ENCODE data around the gene BRD7. TPM values are rescaled to one million over a fixed set of nuclear protein-coding genes. Genes with fewer than 3 reads are reported as not detected.

The BRD7 gene
- total and polyA plus RNA-seq, 2 of the 4 experiments (the other 2 are of a cell fraction), result 24.8 to 29.9 TPM

DNA sequence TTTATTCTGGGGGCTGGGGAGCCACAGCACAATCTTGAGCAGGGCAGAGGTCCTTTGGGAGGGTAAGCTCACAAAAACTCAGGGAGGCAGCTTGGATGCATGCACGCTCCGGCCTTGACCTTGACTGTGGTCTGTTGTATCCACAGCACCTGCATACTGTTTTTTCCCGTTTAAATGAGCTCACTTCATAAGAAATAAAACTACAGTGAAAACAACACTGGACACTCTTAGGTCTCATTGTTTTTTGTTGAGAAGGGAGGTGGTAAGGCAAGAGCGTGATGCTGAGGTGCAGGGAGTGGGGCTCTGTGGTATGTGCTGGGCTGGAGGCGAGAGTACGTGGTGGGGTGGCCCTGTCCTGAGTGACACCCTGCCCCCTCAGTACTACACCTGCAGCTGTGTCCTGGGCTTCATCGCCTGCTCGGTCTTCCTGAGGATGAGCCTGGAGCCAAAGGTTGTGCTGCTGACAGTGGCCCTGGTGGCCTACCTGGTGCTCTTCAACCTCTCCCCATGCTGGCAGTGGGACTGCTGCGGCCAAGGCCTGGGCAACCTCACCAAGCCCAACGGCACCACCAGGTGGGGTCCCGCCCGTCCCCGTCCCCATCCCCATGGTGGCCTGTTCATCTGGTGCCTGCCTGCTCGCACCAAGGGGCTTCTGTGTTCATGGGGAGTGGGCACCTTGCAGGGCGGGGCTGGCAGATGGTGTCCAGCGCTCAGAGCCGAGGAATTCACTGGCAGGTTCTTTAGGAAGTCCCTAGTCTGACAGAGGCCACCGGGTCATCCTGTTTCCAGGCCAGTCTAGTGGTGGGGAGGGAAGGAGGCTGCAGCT is 58.3 kb downstream of the BRD7 start:
- H2BK120ac ChIP-seq (ENCODE audit: low read depth, low read length), result no peak overlapping the region
- no peak overlapping the region for H4K8ac ChIP-seq (ENCODE audit: low read depth in 2 of 2, low read length in 2 of 2)
- ChIA-PET POLR2A (ENCODE audit: unreplicated experiment) (no interaction called here), CTCF (no interaction called here)
- H3K4me3 ChIP-seq (ENCODE audit: insufficient read depth, low read depth, low read length), result no peak overlapping the region
- TF ChIP-seq RCOR1 (IDR thresholded peaks at IDR 0.05; ENCODE audit: insufficient replicate concordance, low read length) (no peak), ELK1 (IDR thresholded peaks at IDR 0.05; ENCODE audit: borderline replicate concordance, low read depth, low read length) (no peak), CTCF (conservative IDR thresholded peaks at IDR 0.05; ENCODE audit: low read depth, low read length) (no peak), MAFK (IDR thresholded peaks at IDR 0.05; ENCODE audit: low read depth, low read length) (no peak), RAD21 (IDR thresholded peaks at IDR 0.05; ENCODE audit: low read length) (no peak), POLR2A (IDR thresholded peaks at IDR 0.05; ENCODE audit: low read depth, low read length) (no peak)
- TF ChIP-seq, protein P1, sequence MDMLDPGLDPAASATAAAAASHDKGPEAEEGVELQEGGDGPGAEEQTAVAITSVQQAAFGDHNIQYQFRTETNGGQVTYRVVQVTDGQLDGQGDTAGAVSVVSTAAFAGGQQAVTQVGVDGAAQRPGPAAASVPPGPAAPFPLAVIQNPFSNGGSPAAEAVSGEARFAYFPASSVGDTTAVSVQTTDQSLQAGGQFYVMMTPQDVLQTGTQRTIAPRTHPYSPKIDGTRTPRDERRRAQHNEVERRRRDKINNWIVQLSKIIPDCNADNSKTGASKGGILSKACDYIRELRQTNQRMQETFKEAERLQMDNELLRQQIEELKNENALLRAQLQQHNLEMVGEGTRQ (IDR thresholded peaks at IDR 0.05; ENCODE audit: low read depth, low read length), result no peak
- H2AK9ac ChIP-seq (replicated peaks; ENCODE audit: low read depth, low read length, poor library complexity), result no peak overlapping the region
- H4K5ac ChIP-seq (ENCODE audit: low read depth, low read length), result no peak overlapping the region
- H3K9me1 ChIP-seq (ENCODE audit: insufficient read depth, low read length), result peaks cover 5% of the 10 kb centered on the region; the same call in 1 of the 2 replicates
- H3K27me3 ChIP-seq (ENCODE audit: control insufficient read depth, insufficient read depth, low read length), result no peaks in the 10 kb centered on the region
- 0 out of 2 replicates have a peak, but pooled peaks cover 4% of the 10 kb centered on the region for H4K20me1 ChIP-seq (ENCODE audit: insufficient read depth, low read length)
- no peak overlapping the region for H2AK5ac ChIP-seq (ENCODE audit: low read depth, low read length)
- H2BK15ac ChIP-seq (ENCODE audit: low read depth, low read length), result no peak overlapping the region
- H3K18ac ChIP-seq (ENCODE audit: low read depth, low read length), result no peak overlapping the region
- no TSS peak for BruUV-seq (replicated peaks)
- H3K4me1 ChIP-seq (ENCODE audit: control insufficient read depth, insufficient read depth, low read length), result peaks cover 7% of the 10 kb centered on the region
- H3K4me2 ChIP-seq (ENCODE audit: low read depth, low read length), result no peak overlapping the region
- intact Hi-C loops (cut with micrococcal nuclease) (no loop called here), in situ Hi-C loops (cut with MboI; ENCODE audit: low sequenced_read_pairs) (no loop called here), dilution Hi-C loops (cut with HindIII; ENCODE audit: low sequenced_read_pairs, unreplicated experiment) (no loop called here)
- H3K56ac ChIP-seq (ENCODE audit: extremely low read depth, insufficient read depth, low read length), result no peak overlapping the region
- H3K9me3 ChIP-seq (ENCODE audit: control insufficient read depth, insufficient read depth, low read length), result no peaks in the 10 kb centered on the region
- peaks cover 24% of the 10 kb centered on the region for H3K36me3 ChIP-seq (ENCODE audit: control insufficient read depth, insufficient read depth, low read length)
- H3K9ac ChIP-seq (ENCODE audit: low read depth, low read length), result no peak overlapping the region
- H4K91ac ChIP-seq (ENCODE audit: insufficient read depth, low read depth, low read length), result no peak overlapping the region
- WGBS, 2 experiments (ENCODE audit: extremely low coverage in 2 of 2, insufficient read length in 1 of 2), result 97% methylated on average over 7 of the region's 18 CpGs; no CpG with 5 or more reads in 1 of the 2 experiments
- H3K4ac ChIP-seq (ENCODE audit: low read depth, low read length), result no peak overlapping the region
- DNase-seq (no peak), ATAC-seq (ENCODE audit: low read depth) (no peak)
- no peak overlapping the region for H2AFZ ChIP-seq (replicated peaks; ENCODE audit: low read length, poor library complexity)
- H2BK20ac ChIP-seq (ENCODE audit: low read depth, low read length), result no peak overlapping the region
- no peak overlapping the region for H3K23ac ChIP-seq (ENCODE audit: low read depth, low read length)
- no peak overlapping the region for H3K14ac ChIP-seq (replicated peaks; ENCODE audit: low read depth, low read length)
- H3K27ac ChIP-seq (ENCODE audit: insufficient read depth, low read length), result no peak overlapping the region
- no peak overlapping the region for H2BK5ac ChIP-seq (ENCODE audit: low read depth, low read length, poor library complexity, severe bottlenecking)
- no peaks in the 10 kb centered on the region; a peak in 1 of 4 replicates for H3K79me1 ChIP-seq (ENCODE audit: low read depth in 1 of 2, low read length in 2 of 2)

Data from IMR-90 (cell line).